ENCODE measurements around the gene FASN. TPM values are rescaled to one million over a fixed set of nuclear protein-coding genes. Genes with fewer than 3 reads are reported as not detected.

The FASN gene
- total and polyA plus RNA-seq, 2 of the 13 experiments (the other 11 are each of a cell fraction or from before 2014, with no cell fraction given) = 51.7 to 101 TPM

DNA sequence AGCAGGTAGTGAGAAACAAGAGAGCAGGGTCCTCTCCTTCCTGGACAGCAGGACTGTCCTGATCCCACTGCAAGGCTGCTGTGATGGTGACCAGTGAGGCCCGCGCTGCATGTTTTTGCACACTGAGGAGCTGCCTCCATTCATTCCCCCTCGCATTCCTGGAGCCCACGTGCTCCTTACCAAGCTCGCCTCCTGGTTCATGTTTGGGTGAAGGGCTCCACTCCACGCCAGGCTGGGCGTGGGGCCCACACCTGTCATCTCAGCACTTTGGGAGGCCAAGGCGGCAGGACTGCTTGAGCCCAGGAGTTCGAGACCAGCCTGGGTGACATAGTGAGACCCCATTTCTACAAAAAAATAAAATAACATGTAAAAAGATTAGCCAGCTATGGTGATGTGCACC is 15.4 kb upstream of the FASN start (continued):
- TF ChIP-seq, protein P1, sequence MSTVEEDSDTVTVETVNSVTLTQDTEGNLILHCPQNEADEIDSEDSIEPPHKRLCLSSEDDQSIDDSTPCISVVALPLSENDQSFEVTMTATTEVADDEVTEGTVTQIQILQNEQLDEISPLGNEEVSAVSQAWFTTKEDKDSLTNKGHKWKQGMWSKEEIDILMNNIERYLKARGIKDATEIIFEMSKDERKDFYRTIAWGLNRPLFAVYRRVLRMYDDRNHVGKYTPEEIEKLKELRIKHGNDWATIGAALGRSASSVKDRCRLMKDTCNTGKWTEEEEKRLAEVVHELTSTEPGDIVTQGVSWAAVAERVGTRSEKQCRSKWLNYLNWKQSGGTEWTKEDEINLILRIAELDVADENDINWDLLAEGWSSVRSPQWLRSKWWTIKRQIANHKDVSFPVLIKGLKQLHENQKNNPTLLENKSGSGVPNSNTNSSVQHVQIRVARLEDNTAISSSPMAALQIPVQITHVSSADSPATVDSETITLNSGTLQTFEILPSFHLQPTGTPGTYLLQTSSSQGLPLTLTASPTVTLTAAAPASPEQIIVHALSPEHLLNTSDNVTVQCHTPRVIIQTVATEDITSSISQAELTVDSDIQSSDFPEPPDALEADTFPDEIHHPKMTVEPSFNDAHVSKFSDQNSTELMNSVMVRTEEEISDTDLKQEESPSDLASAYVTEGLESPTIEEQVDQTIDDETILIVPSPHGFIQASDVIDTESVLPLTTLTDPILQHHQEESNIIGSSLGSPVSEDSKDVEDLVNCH (CRISPR knock-in tag; IDR thresholded peaks at IDR 0.05) = no peak
- TF ChIP-seq FLYWCH1 (CRISPR knock-in tag; IDR thresholded peaks at IDR 0.05) (no peak), ZZZ3 (CRISPR knock-in tag; IDR thresholded peaks at IDR 0.05; ENCODE audit: borderline replicate concordance) (no peak)
- TF ChIP-seq, protein P2, sequence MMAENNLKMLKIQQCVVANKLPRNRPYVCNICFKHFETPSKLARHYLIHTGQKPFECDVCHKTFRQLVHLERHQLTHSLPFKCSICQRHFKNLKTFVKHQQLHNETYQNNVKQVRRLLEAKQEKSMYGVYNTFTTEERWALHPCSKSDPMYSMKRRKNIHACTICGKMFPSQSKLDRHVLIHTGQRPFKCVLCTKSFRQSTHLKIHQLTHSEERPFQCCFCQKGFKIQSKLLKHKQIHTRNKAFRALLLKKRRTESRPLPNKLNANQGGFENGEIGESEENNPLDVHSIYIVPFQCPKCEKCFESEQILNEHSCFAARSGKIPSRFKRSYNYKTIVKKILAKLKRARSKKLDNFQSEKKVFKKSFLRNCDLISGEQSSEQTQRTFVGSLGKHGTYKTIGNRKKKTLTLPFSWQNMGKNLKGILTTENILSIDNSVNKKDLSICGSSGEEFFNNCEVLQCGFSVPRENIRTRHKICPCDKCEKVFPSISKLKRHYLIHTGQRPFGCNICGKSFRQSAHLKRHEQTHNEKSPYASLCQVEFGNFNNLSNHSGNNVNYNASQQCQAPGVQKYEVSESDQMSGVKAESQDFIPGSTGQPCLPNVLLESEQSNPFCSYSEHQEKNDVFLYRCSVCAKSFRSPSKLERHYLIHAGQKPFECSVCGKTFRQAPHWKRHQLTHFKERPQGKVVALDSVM (CRISPR knock-in tag; IDR thresholded peaks at IDR 0.05) = no peak

DNA sequence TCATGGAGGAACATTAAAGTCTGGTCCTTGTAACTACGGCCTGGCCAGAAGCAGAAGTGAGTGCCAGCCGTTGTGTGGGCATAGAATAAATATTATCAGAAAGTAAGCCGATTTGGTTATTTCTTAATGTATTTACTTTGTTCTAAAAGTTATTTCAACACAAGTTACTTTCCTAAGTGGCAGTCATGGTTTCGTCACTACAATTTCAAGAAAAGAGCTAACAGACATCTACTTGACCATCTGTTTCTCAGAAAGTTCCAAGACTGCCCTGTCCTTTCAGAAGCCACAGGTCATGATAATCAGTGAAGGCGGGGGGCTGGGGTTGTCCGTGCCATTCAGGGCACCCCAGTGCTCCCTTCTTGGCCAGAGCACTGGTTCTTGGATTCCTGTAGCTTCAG is 14.9 kb upstream of the FASN start:
- POLR2A ChIA-PET = interaction anchor here (0.6 to 1.5 kb wide), 3 partner anchors 11 to 41 kb away, joined by 3 to 6 read pairs (median 4); partner anchors contain the start of gene FASN
- CTCF ChIA-PET (ENCODE audit: low intra/inter-chr PET ratio, low total read pairs) = no interaction called here

More for the DNA sequence above, 14.9 kb upstream of the FASN start:
- TF ChIP-seq NKX3-1 (CRISPR knock-in tag; IDR thresholded peaks at IDR 0.05) = no peak
- TF ChIP-seq NFYB (CRISPR knock-in tag; IDR thresholded peaks at IDR 0.05) = no peak
- TF ChIP-seq ZMYM4 (CRISPR knock-in tag; IDR thresholded peaks at IDR 0.05) = no peak
- TF ChIP-seq, protein P3, sequence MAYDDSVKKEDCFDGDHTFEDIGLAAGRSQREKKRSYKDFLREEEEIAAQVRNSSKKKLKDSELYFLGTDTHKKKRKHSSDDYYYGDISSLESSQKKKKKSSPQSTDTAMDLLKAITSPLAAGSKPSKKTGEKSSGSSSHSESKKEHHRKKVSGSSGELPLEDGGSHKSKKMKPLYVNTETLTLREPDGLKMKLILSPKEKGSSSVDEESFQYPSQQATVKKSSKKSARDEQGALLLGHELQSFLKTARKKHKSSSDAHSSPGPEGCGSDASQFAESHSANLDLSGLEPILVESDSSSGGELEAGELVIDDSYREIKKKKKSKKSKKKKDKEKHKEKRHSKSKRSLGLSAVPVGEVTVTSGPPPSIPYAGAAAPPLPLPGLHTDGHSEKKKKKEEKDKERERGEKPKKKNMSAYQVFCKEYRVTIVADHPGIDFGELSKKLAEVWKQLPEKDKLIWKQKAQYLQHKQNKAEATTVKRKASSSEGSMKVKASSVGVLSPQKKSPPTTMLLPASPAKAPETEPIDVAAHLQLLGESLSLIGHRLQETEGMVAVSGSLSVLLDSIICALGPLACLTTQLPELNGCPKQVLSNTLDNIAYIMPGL (CRISPR knock-in tag; IDR thresholded peaks at IDR 0.05; ENCODE audit: borderline replicate concordance in 1 of 2, low read depth in 1 of 2) = no peak
- TF ChIP-seq PHF21A (CRISPR knock-in tag; IDR thresholded peaks at IDR 0.05) = no peak
- TF ChIP-seq, protein P4, sequence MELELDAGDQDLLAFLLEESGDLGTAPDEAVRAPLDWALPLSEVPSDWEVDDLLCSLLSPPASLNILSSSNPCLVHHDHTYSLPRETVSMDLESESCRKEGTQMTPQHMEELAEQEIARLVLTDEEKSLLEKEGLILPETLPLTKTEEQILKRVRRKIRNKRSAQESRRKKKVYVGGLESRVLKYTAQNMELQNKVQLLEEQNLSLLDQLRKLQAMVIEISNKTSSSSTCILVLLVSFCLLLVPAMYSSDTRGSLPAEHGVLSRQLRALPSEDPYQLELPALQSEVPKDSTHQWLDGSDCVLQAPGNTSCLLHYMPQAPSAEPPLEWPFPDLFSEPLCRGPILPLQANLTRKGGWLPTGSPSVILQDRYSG (CRISPR knock-in tag; IDR thresholded peaks at IDR 0.05) = no peak
- no peak overlapping the region for H3K4me2 ChIP-seq (ENCODE audit: low read depth, low read length)
- no peak overlapping the region for H3K9ac ChIP-seq (ENCODE audit: insufficient read depth, low read depth, low read length)
- peaks cover 71% of the 10 kb centered on the region for H3K4me1 ChIP-seq (ENCODE audit: insufficient read depth, low read length)
- no TSS peak for BruUV-seq (replicated peaks)
- in situ Hi-C loops (cut with HindIII; ENCODE audit: extremely low pct_ligation_motif_present, low pct_unique_long_range_greater_than_20kb) = no loop called here
- H3K27me3 ChIP-seq (ENCODE audit: control insufficient read depth in 1 of 2, insufficient read depth in 2 of 2, low read length in 2 of 2) = no peaks in the 10 kb centered on the region
- peaks cover 0 to 3% of the 10 kb centered on the region in 2 experiments; a peak in 2 of 5 replicates for H3K36me3 ChIP-seq (replicated peaks in 1 of 2; ENCODE audit: control insufficient read depth in 1 of 2, insufficient read depth in 2 of 2, low read length in 2 of 2)
- no peak for DNase-seq (ENCODE audit: low spot score)
- no peak for FAIRE-seq
- H4K20me1 ChIP-seq (ENCODE audit: insufficient read depth, low read length) = no peaks in the 10 kb centered on the region
- no peak overlapping the region for H3K4me3 ChIP-seq (replicated peaks in 1 of 3; ENCODE audit: insufficient read depth in 1 of 3, low read depth in 2 of 3, low read length in 3 of 3)
- no peaks in the 10 kb centered on the region for H3K9me3 ChIP-seq (ENCODE audit: low read length)
- intact Hi-C loops (cut with micrococcal nuclease; ENCODE audit: unreplicated experiment) = no loop called here
- H2AFZ ChIP-seq (ENCODE audit: low read length) = no peak overlapping the region
- no peaks in the 10 kb centered on the region for H3K79me2 ChIP-seq (ENCODE audit: insufficient read depth, low read length)
- no peak for ATAC-seq
- peak overlapping the region; percentile 7 for H3K27ac ChIP-seq (ENCODE audit: extremely low read length, insufficient read depth, low read length)
- 63% methylated on average over 6 of the region's 6 CpGs for WGBS (ENCODE audit: low lambda C conversion rate)

Data from HepG2 (cell line).